Stimulated activated CD4-positive, alpha-beta T cell treated with anti-CD3 and anti-CD28 coated beads, Interleukin-1b, Interleukin-23, amount 100 ng/mL, for 1 hour (primary cell): ENCODE results near the gene PSMD6.
A peak's percentile ranks its signal among the peaks of the same experiment; 100 is the strongest.

Experiments used
- DNase-seq, 2 donors: peaks; one replicate each; pipeline ENCODE4 v3.0.0-alpha.2; 2020; ENCODE audit warnings: low read depth in 2 of 2

PSMD6 gene

DNA sequence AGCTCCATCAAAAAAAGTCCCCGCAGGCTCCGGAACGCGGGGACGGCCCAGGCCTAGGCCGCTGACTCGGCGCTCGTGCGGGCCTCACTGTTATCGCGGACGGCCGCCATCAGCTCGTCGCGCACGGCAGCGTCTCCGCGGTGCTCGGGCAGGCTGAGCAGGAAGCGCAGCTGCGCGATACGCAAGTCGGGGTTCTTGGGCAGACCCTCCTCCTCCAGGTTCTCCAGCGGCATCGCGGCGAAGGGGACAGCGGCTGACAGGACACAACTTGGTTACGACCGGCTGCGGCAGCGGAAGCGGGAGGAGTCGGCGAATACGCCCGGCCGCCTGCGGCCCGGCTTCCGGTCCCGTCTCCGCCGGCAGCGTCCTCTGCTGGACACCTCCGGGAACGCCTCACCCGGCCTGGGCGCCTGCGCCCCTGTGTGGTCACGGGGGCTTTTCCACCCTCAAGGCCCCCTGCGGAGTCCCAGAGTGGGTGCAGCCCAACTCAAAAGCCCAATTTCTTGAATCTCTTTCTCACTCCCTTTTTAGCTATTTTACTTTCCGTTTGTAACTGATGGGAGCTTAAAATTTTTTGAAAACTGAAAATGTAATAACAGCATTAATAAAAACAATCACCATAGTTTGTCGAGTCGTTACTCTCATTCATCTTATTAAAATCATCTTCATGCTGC lies at the start of gene PSMD6:
Gene PSMD6 (minus strand): TSS at position 308 of the 674 bp plus-strand sequence. CDS start 75 bp downstream, at position 233.
- peak; percentile 79 to 96 for DNase-seq

DNA sequence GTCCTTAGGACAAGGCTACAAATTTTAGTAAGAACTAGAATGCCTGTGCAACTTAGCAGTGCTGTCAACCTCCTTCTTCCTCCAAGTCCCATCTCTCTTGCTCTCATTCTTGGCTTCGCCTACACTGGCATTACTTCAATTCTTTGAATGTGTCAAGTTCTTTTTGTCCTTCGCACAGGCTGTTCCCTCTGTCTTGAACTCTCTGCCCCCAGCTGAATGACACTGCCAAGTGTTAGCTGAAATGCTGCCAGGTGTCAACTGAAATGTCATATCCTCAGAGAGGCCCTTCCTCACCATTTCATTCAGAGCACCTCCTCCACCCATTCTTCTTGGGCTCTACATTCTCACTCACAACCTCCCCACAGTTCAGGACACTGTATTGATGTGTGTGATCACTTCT lies 48.8 kb upstream of the PSMD6 start:
- DNase-seq: no peak

DNA sequence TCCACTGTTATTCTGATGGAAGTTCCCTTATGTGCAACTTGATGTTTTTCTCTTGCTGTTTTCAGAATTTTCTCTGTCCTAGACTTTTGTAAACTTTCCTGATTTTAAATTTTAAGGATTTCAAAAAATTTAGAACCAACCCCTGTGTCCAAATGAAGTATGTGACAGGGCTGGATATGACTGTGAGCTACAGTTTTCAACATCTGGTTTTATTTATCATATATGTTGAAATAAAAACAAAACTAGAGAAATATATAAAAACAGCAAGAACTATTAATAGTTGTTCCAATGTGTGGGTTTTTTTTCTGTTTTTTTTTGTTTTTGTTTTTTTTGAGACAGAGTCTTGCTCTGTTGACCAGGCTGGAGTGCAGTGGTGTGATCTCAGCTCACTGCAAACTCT lies 47.4 kb upstream of the PSMD6 start:
- no peak for DNase-seq

- no peak for DNase-seq
These were observed 44.4 kb upstream of the PSMD6 start for GRCh38 chr3:64067506-64068346.

DNA sequence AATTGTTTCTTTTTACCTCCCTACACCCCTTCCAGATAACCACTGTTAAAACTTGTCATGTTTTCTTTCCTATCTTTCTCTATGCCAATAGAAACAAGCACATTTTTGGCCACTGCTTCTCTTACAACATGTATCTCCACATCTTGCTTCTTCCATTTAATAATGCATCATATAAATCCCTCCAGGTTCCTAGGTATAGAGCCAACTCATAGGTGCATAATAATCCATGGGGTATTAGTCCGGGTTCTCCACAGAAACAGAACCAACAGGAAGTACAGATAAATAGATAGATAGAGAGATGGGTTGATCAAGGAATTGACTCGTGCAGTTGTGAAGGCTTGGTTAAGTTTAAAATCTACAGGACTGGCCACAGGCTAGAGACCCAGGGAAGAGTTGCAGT lies 41.5 kb upstream of the PSMD6 start:
- DNase-seq: no peak

DNA sequence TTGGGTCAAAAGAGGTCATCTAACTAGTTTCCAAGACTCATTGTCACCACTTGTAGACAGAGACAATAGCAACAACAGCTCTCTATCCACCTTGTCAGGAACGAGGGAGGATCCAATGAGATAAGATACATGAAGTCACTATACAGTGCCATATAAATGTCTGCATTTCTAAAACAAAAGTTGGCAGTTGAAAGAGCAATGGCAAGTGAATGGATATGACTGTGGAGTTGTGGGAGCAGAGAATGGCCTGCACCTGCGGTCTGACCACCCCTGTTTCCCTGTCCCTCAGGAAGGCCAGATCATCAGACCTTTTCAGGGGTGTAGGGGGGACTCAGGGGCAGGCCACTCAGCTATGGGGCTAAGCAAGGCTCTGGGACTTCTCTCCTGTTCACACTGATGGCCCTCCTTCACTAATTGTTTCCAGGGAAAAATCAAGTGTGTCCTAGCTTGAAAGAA lies 40.7 kb upstream of the PSMD6 start:
- DNase-seq: no peak

GRCh38 chr3:64063207-64063982 lies 40.1 kb upstream of the PSMD6 start:
- no peak for DNase-seq

GRCh38 chr3:64061628-64062027 lies 38.3 kb upstream of the PSMD6 start:
- DNase-seq: no peak

DNA sequence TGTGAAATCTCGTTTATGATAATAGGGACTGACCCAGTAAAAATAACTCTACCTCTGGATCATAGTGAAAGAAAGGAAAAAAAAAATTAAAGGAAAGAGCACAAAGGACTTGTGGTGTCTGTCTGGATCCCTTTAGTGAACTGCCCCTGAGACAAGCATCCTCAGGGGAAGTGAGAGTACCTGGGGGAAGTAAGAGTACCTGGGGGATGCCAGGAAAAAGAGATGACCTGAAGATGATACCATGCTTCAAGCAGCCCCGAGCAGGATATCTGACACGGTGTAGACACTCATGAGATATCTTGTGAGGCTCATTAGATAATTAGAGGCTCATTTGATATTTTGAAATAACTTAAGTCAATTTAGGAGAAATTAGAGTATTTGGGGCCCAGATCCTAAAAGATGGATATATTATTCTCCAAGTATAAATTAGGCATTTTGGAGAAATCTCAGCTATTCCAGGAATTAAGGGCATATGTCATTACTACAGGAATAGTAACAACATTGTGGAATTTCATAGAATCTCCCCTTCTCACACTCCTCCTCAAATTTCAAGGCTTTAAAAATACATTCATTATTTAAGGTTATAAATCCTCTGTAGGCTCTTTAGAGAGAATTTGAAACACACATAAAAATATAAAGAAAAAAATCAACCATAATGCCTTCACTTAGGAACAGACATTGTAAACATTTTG lies 36.3 kb upstream of the PSMD6 start:
- no peak for DNase-seq

DNA sequence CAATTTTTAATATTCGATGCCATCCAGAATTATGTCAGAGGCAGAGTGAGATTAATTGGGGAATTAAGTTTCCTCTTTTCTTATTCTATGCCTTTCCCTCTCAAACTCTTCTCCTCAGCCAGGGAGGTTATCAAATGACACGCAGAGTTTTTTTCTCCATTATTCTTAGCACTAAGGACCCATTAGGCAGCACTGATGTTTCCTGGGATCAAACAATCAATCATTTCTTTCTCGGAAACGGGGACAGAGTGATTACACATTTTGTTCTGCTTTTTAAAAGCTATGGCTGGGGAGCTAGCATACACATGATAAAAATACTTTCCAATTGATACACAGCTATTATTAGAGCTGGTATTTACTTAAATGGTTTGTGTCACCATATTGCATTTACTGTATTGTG lies 35.3 kb upstream of the PSMD6 start:
- no peak for DNase-seq

DNA sequence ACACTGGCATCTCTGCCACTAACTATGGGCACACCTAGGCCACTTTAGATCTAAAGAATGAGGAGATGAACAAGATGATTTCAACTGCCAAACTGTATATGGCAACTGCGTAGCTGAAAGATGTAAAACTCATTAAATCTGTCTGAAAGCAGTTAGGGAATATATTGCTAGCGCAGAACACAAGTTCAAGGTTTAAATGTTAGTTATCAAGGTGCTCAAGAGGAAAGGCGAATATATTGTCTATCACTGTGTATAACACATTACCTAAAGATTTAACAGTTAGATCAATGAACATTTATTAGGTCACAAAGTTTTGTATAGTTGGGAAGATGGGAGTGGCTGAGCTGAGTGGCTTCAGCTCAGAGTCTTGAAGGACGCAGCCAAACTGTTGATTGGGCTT lies 33.9 kb upstream of the PSMD6 start:
- no peak for DNase-seq

- no peak for DNase-seq
These were observed 33.4 kb upstream of the PSMD6 start for GRCh38 chr3:64056606-64057180.

DNA sequence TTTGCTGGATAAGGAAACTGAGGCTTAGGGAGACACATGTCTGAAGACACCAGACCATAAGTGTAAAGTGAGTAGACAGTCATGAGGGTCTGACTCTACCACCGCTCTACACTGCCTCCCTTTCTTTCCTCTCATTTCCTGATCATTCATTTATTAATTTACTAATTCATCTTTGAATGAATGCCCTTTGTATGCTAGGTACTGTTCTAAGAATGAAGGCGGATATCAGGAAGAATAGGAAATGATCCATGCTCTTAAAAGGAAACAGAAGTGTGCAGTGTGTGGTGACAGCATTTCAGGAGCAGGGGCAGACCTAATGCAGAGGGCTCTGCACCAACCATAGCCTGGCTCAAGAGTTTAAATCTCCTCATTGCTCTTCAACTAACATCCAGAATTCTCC lies 31.8 kb upstream of the PSMD6 start:
- no peak for DNase-seq

- no peak for DNase-seq
These were observed 31.2 kb upstream of the PSMD6 start for GRCh38 chr3:64054488-64054887.

DNA sequence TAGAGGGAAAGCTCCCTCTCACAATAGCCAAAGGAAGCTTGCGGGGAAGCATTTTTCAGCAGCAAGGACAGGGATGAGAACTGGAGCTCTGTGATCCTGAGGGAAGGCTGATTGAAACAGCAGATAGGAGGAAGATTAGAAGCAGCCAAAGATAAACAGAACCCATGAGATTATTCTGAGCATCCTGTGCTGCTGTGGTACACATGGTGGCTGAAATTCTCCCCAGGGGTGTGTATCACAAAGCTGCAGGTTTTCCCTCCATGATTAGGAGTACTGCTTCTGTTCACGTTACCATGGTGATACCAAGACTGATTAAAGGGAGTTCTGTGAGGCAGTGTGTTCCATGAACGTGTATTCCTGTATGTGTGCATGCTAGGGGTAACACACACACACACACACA lies 30.3 kb upstream of the PSMD6 start:
- DNase-seq: no peak

DNA sequence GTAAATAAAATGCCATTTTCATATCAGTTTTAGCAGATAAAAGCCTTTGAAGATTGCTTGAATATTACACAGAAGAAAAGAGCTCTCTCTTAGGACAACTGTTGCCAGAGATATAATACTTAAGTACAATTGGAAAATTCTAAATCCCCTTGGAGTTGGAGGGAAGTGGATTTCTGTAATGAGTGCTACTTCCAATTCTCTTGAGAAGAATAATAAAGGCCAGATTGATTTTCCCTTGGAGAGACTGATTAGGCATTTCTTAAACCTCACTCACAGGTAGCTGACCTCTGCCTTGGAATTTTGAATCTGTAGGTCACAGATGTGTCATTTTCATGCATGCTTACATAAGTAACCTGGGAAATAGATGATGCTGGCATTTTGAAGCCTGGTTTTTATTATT lies 29.8 kb upstream of the PSMD6 start:
- no peak for DNase-seq

GRCh38 chr3:64049832-64050231 lies 26.5 kb upstream of the PSMD6 start:
- DNase-seq: no peak

DNA sequence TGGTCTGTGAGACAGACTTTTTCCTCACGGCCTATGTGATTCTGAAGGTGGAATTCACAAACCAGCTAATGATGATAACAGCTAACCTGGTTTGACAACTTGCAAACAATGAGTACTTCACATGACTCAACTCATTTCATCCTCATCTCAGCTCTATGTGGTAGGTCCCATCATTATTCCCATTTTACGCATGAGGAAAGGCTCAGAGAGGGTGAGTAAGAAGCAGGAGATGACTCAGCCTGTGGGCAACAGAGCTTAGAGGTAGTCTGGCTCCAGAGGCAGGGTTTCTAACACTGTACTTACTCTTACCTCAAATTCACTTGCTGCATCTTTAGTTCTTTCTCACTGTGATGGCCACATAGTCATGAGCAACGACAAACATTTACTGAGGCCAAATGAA lies 25.8 kb upstream of the PSMD6 start:
- DNase-seq: no peak

GRCh38 chr3:64048631-64049061 lies 25.4 kb upstream of the PSMD6 start:
- DNase-seq: no peak

DNA sequence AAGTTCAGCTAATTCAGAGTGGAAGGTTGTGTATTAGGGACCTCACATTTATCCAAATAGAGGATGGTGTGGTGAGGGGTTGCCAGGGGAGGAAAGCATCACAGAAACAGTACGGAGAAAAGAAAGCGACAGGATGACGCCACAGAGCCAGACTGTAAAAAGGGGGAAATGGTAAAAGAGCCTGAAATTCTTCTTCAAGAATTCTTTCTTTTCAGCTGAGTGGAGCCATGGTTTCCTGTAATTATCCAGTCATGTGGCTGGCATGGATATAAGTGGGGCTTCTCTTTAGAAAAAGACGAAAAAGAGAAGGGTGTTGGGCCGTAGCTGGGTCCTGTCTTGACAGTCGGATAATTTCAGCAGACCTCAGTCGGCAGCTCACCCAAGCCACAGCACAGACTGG lies 24.5 kb upstream of the PSMD6 start:
- no peak for DNase-seq

DNA sequence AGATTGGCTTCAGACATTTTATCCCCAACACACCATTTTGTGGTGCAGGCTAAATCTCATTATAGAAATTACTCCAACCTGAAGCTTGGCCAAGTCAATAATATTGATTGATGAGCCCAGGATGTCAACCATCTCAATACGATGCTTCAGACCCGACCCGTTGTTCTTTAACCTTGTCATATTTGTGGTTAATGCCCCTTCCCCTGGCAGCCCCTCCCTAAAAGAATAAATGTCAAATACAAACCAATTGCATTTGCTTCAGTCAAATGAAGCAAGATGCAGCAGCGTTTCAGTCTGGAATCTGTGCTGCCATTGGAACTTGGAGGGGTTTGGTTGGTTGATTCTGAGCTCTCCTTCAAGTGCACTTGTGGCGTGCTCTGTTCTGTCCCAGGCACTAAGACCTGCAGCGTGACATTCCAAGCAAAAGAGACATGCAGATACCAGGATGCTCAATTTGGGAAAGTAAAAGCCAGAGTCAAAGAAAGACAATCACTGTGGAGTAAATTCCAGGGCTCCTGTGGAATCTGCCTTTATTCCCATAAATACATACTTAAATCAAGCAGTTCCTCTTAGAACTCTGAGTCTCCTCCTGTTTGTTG lies 23.8 kb upstream of the PSMD6 start:
- DNase-seq: no peak
